ENCODE results near the gene NACC2.

DNA sequence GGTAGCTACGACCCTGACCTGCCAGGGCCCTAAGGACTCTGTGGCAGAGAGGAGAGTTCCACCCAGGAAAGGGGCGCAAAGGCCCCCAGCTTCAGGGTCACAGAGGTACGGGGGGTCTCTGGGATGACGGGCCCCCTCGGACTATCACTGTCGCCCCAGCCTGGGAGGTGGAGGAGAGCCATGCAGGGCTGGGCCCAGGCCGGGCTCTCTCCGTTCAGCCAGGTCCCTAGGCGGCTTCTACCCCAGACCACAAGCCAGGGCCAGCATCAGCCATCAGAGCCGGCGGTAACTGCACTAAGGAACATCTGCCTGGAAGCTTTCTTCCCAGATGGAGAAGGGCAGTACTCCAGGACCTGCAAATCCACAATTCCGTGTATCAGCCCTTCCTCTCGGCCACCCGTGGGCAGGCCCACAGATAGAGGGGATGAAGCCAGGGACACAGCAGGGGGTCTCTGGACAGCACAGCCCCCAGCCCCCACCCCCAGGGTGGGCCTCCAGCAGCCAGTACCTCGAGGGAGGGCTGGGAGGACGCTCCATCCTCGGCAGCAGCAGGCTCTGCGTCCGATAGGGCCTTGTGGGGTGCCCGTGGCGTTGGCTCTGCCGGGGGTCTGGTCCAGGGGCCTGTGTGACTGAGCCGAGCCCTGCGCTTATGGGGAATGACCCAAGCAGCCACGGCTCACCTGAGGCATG, 38.4 kb downstream of the NACC2 start:
- TF ChIP-seq FOXM1 (IDR thresholded peaks at IDR 0.05; ENCODE audit: low read depth, low read length): no peak
- no peak for TF ChIP-seq ATF7 (IDR thresholded peaks at IDR 0.05; ENCODE audit: low read depth)
- no peak for TF ChIP-seq POLR2A (IDR thresholded peaks at IDR 0.05; ENCODE audit: low read depth, low read length)
- no peak for TF ChIP-seq KDM1A (IDR thresholded peaks at IDR 0.05; ENCODE audit: borderline replicate concordance)
- TF ChIP-seq CBX5 (IDR thresholded peaks at IDR 0.05; ENCODE audit: low read depth): no peak
- no peak for TF ChIP-seq MXI1 (IDR thresholded peaks at IDR 0.05; ENCODE audit: low read depth, low read length)
- no peak for TF ChIP-seq ASH2L (IDR thresholded peaks at IDR 0.05; ENCODE audit: borderline replicate concordance, low read depth)
- no peak for TF ChIP-seq MEF2A (IDR thresholded peaks at IDR 0.05; ENCODE audit: insufficient read depth, low read depth, low read length)
- TF ChIP-seq, protein P1, sequence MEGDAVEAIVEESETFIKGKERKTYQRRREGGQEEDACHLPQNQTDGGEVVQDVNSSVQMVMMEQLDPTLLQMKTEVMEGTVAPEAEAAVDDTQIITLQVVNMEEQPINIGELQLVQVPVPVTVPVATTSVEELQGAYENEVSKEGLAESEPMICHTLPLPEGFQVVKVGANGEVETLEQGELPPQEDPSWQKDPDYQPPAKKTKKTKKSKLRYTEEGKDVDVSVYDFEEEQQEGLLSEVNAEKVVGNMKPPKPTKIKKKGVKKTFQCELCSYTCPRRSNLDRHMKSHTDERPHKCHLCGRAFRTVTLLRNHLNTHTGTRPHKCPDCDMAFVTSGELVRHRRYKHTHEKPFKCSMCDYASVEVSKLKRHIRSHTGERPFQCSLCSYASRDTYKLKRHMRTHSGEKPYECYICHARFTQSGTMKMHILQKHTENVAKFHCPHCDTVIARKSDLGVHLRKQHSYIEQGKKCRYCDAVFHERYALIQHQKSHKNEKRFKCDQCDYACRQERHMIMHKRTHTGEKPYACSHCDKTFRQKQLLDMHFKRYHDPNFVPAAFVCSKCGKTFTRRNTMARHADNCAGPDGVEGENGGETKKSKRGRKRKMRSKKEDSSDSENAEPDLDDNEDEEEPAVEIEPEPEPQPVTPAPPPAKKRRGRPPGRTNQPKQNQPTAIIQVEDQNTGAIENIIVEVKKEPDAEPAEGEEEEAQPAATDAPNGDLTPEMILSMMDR (IDR thresholded peaks at IDR 0.05 in 2 of 3, conservative IDR thresholded peaks at IDR 0.05 in 1 of 3; ENCODE audit: control insufficient read depth in 2 of 3, extremely low read depth in 1 of 3, insufficient read depth in 1 of 3, low read depth in 3 of 3, low read length in 3 of 3): no peak
- TF ChIP-seq, protein P2, sequence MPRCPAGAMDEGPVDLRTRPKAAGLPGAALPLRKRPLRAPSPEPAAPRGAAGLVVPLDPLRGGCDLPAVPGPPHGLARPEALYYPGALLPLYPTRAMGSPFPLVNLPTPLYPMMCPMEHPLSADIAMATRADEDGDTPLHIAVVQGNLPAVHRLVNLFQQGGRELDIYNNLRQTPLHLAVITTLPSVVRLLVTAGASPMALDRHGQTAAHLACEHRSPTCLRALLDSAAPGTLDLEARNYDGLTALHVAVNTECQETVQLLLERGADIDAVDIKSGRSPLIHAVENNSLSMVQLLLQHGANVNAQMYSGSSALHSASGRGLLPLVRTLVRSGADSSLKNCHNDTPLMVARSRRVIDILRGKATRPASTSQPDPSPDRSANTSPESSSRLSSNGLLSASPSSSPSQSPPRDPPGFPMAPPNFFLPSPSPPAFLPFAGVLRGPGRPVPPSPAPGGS (IDR thresholded peaks at IDR 0.05; ENCODE audit: borderline replicate concordance, insufficient read depth, low read depth, low read length, poor library complexity, severe bottlenecking): no peak
- TF ChIP-seq BRCA1 (IDR thresholded peaks at IDR 0.05; ENCODE audit: low read depth, low read length): no peak
- TF ChIP-seq SREBF2 (IDR thresholded peaks at IDR 0.05; ENCODE audit: low read length): no peak
- TF ChIP-seq ZNF274 (IDR thresholded peaks at IDR 0.05; ENCODE audit: insufficient read depth, insufficient read length): no peak

Data from GM12878 (cell line).